Tibial nerve (tissue), 4 donors: ENCODE measurements around the gene ZBTB37.

Source experiments
- CTCF ChIP-seq, 5 experiments: fragments of 200-600 bp in 3 of 5; fragments of 450-650 bp in 2 of 5; sonication (generic) in 3 of 5; IDR thresholded peaks; one replicate each; pipeline ENCODE4 v1.5.1; 2016 to 2019; ENCODE audit warnings: antibody characterized with exemption in 5 of 5, mild to moderate bottlenecking in 3 of 5, moderate library complexity in 2 of 5
- EP300 ChIP-seq, 2 donors: sonication (generic); formaldehyde crosslinking; IDR thresholded peaks; one replicate each; pipeline ENCODE4 v1.6.1; 2017; ENCODE audit warnings: antibody characterized with exemption in 2 of 2, mild to moderate bottlenecking in 1 of 2
- POLR2A ChIP-seq, 2 donors: fragments of 450-650 bp; IDR thresholded peaks; one replicate each; pipeline ENCODE4 v1.6.1; 2017; ENCODE audit warnings: antibody characterized with exemption in 2 of 2, mild to moderate bottlenecking in 2 of 2, moderate library complexity in 2 of 2

DNA sequence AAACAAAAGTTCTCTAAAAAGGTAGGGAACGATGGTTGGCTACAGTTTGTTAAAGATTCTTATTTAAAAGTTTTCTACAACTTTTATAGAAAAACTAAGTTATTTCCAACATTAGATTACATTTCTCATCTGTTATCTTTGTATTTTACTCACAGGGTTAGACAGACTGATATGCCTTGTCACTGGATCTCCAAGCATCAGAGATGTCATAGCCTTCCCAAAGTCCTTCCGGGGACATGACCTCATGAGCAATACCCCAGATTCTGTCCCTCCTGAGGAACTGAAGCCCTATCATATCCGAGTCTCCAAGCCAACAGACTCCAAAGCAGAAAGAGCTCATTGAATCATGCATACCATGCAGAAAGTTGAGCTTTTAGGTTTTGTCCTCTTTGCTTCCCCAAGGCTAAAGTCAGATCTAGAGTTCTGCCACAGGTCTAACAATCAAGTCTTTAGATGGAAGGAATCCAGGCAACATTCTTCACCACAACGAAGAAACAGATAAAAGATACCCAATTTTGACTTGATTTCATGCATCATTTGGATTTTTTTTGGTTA lies 10.7 kb upstream of the ZBTB37 start:
- TF ChIP-seq CTCF (IDR thresholded peaks at IDR 0.05) = no peak
- no peak for TF ChIP-seq POLR2A (IDR thresholded peaks at IDR 0.05)
- TF ChIP-seq EP300 (IDR thresholded peaks at IDR 0.05) = no peak
